Measurements from ENCODE around the gene SF3B2. TPM values are rescaled to one million over a fixed set of nuclear protein-coding genes. Genes with fewer than 3 reads are reported as not detected.
A peak's percentile ranks its signal among the peaks of the same experiment; 100 is the strongest.
"Not testable (repeated sequence)": the region's sequence is repeated elsewhere in the genome, so short reads cannot be mapped to it uniquely, and the experiment has no call there.

SF3B2 gene, protein sequence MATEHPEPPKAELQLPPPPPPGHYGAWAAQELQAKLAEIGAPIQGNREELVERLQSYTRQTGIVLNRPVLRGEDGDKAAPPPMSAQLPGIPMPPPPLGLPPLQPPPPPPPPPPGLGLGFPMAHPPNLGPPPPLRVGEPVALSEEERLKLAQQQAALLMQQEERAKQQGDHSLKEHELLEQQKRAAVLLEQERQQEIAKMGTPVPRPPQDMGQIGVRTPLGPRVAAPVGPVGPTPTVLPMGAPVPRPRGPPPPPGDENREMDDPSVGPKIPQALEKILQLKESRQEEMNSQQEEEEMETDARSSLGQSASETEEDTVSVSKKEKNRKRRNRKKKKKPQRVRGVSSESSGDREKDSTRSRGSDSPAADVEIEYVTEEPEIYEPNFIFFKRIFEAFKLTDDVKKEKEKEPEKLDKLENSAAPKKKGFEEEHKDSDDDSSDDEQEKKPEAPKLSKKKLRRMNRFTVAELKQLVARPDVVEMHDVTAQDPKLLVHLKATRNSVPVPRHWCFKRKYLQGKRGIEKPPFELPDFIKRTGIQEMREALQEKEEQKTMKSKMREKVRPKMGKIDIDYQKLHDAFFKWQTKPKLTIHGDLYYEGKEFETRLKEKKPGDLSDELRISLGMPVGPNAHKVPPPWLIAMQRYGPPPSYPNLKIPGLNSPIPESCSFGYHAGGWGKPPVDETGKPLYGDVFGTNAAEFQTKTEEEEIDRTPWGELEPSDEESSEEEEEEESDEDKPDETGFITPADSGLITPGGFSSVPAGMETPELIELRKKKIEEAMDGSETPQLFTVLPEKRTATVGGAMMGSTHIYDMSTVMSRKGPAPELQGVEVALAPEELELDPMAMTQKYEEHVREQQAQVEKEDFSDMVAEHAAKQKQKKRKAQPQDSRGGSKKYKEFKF
- 100 to 1,000 TPM in 11 of 12 donors, not detected in 1; 120 to 210 (median 134) TPM for polyA plus RNA-seq (ENCODE audit: insufficient read length in 12 of 12)
- long read RNA-seq, donor 1, transcript SF3B2-201 (22 exons, 2,903 nt) = major isoform, 9 of 93 reads
- long read RNA-seq, donor 1, partial matches to known transcripts = 80 of 93 reads
- long read RNA-seq, donor 1, other reads (novel, unspliced or antisense) = 0 of 93 reads
- long read RNA-seq, donor 2, transcript SF3B2-201 (22 exons, 2,903 nt) = major isoform, 8 of 47 reads
- long read RNA-seq, donor 2, partial matches to known transcripts = 35 of 47 reads
- long read RNA-seq, donor 2, other reads (novel, unspliced or antisense) = 0 of 47 reads
- long read RNA-seq, donor 3, partial matches to known transcripts = 7 of 14 reads
- long read RNA-seq, donor 3, other reads (novel, unspliced or antisense) = 0 of 14 reads
- long read RNA-seq, donor 4, partial matches to known transcripts = 19 of 26 reads
- long read RNA-seq, donor 4, other reads (novel, unspliced or antisense) = 0 of 26 reads
- long read RNA-seq, donor 5 = 0 reads
- long read RNA-seq, donor 6, partial matches to known transcripts = 15 of 22 reads
- long read RNA-seq, donor 6, other reads (novel, unspliced or antisense) = 0 of 22 reads
- long read RNA-seq, donor 7, partial matches to known transcripts = 18 of 27 reads
- long read RNA-seq, donor 7, other reads (novel, unspliced or antisense) = 0 of 27 reads
- long read RNA-seq, donor 8, transcript SF3B2-201 (22 exons, 2,903 nt) = major isoform, 14 of 76 reads
- long read RNA-seq, donor 8, partial matches to known transcripts = 48 of 76 reads
- long read RNA-seq, donor 8, other reads (novel, unspliced or antisense) = 10 of 76 reads
- long read RNA-seq, donor 9, partial matches to known transcripts = 31 of 33 reads
- long read RNA-seq, donor 9, other reads (novel, unspliced or antisense) = 0 of 33 reads
- long read RNA-seq, donor 10, transcript SF3B2-201 (22 exons, 2,903 nt) = major isoform, 9 of 37 reads
- long read RNA-seq, donor 10, partial matches to known transcripts = 25 of 37 reads
- long read RNA-seq, donor 10, other reads (novel, unspliced or antisense) = 0 of 37 reads
- long read RNA-seq, donor 11, transcript SF3B2-201 (22 exons, 2,903 nt) = major isoform, 6 of 52 reads
- long read RNA-seq, donor 11, partial matches to known transcripts = 41 of 52 reads
- long read RNA-seq, donor 11, other reads (novel, unspliced or antisense) = 0 of 52 reads

DNA sequence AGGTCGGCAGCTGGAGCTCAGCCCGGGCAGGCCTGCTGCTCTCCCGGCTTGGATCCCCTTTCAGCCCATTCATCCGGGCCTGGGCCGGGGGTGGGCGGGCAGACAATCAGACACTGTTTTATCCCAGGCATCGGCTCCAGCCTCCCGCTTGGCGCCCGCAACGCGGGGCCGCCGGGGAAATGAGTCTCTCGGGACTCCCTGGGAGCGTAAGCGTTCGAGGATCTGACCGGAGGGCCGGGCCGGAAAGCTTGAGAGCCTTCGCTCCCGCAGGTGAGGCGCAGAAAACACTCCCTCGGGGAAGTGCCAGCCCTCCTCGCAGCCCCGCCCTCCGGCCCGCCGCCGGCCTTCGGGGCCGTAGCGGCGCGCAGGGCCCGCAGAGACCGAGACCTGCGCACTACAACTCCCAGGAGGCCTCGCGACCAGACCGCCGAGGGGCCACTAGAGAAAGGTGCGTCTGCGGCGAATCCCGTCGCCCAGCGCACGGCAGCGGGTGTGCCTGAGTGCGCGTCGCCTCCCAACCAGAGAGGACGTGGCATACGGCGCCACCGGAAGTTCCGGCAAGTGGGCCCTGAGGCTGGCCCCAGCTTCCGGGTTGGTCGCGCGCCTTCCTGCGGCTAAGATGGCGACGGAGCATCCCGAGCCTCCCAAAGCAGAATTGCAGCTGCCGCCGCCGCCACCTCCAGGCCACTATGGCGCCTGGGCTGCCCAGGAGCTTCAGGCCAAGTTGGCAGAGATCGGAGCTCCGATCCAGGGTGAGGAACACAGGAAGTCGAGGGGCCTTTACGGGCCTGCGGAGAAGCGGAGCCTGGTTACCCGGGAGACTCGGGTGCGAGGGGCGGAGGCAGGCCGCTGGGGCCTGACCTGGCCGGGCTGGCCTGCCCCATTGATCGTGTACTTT is at the start of gene SF3B2:
TSS of gene SF3B2 (plus strand) at position 599 of the 898 bp plus-strand sequence. CDS start at position 620, 21 bp downstream.
- peak; percentile 97 for DNase-seq

DNA sequence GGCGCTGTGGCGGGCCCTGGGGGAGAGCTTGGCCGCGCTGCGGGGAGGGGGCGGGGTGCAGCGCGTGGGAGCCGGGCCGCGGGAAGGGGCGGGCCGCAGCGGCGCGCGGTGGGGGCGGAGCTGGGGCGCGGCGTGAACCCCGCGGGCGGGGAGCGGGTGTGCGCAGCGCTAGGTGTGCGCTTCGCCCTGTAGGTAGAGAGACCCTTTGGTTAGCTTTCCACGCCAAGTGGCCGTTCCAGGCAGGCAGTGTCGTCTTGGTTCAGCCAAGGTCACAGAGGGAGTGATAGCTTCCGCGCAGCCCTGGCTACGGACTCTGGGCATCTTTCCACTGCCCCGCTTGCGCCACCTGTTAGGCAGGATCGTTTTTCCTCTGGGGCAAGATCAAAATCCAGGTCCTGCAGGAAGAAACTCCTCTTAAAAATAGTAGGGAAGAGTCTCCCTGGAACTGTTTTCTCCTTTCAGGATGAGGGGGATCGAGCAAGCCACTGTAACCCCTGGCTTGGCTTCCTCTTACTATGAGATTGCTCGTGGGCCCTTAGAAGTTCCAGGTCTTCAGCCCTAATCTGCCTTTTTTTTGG is 49.4 kb upstream of the SF3B2 start:
- no peak for DNase-seq

DNA sequence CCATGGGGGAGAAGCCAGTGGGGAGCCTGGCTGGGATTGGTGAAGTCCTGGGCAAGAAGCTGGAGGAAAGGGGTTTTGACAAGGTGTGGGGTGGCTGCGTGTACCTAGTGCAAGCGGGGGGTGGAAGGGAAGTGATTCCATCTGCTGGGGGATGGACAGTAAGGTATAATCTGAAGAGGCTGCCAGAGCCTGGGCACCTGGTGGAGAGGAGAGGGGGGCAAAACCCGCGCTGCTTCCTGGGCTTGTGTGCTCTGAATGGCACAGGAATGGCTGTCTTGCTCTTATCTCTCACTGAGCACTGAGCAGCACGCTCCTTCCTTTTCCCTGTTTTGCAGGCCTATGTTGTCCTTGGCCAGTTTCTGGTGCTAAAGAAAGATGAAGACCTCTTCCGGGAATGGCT is 48.9 kb upstream of the SF3B2 start:
- no peak for DNase-seq

DNA sequence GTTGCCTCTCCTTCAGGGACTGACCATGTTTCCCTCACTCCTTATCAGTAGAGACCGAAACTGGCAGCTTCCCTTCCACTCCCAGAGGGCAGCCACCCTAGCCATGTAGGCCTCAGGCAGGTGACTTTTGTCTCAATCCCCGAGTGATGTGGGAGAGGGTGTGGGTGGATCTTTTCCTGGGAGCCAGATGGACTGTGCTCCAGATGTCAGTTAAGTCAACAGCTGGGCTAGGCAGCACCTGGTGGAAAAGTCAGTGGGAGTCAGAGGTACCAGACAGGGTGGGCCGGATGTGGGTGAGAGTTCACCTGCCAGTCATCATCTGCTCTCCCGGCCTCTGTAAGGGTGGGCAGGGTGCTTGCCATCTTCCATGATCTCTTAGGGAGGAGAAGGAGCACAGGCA is 48.0 kb upstream of the SF3B2 start:
- no peak for DNase-seq

DNA sequence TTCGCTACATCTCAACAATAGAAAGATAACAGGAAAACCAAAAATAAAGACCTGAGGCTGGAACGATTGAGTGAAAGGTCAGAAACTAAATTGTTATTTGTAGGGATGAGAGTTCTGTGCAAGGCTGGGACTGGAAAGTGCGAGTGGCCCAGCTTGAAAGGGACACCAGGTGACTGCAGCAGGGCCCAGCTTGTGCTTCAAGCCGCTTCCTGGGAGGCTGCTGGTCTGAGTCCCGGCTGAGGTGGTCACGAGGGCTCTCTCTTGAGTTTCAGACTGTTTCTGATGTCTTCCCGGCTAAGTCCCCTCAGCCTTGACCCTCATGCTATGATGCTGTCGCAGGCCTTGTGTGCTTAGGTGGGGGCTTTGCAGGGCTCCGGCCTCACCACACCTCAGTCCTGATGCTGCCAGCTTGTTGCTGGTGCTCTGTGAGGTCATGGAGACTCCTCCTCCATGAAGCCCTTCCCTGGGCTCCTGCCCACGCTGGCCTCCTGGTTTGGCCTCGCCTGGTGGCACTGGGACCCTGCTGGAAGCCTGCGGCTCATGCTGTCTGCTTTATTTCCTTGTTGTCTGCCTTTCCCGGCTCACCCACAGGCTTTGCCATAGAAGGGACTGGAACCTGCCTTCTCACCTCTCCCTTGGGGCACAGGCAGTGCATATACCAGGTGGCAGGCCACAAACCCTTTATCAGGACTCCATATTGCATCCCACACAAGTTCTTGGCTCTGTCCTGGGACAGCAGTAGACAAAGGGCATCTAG is 45.9 kb upstream of the SF3B2 start:
- no peak for DNase-seq

DNA sequence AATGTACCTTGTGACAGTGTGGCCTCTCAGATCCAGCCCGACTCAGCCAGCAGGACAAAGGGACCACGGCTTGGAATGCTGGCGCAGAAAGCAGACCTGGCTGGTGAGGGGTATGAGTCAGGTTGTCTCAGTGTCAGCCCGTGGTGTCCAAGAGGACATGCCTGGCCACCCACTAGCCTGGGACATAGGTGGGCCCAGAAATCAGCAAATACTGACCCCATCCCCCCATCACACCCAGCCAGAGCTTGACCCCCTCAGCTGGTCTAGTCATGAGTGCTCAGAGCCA is 45.3 kb upstream of the SF3B2 start:
- DNase-seq = no peak

DNA sequence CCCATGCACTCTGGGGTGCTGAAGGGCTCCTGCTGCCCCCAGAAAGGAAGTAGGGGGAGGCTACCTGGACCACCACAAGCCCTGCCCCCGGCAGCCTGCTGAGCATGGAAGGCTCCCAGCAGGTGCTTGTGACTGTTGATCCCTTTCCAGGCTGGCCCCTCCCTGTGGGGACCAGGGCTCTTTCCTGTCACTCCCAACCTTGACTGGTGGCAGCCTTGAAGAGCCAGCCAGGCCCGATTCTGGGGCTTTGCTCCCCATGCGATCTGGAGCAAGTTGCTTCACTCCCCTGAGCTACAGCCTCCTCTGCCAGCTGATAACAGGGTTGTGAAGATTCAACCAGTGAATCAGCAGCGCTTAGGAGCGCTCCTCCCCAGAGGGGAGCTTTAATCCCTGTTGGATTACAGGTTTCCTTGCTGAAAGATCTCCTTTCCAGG is 44.9 kb upstream of the SF3B2 start:
- DNase-seq = no peak

DNA sequence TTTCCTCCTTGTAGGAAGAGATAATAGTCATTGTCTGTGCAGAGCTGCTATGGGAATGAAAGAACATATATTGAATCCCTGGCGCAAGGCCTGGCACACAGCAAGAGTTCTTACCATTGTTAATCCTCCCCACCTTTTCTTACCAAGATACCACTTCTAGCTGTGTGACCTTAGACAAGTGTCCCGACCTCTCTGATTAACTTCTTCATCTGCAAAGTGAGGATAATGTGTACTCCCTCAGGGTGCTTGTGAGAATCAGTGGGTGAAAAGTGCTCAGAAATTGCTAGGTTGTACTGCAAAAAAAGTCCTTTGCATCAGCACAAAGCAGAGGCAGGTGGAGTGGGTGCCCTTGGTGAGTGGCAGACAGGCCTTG is 44.1 kb upstream of the SF3B2 start:
- DNase-seq = no peak

DNA sequence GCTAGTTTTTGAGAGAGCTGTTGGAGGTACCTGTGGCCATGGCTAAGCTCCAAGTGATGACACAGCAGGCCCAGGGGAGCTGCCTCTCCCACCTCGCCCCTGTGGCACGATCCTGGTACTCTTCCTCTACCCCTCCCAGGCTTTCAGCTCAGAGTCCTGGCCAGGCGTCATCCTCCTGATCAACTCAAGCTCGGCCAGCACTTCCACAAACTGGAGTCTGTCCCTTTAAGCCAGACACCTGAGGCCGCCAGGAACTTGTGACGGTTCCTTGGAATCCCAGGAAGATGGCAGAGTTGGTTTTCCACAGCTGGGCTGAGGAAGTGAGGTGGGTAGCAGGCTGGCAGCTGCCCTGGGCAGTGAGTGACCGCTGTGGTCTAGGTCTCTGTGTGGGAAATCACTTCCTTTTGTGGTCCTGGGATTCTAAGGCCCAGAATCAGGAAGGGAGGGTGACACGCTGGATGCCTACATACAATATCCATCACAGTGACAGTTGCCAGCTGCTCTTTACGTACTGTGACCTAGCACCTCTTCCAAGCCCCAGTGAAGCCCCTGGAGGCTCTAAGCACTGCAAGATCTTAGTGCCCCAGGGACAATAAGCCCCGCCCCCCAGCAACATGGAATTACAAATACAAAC is 43.6 kb upstream of the SF3B2 start:
- DNase-seq = no peak

DNA sequence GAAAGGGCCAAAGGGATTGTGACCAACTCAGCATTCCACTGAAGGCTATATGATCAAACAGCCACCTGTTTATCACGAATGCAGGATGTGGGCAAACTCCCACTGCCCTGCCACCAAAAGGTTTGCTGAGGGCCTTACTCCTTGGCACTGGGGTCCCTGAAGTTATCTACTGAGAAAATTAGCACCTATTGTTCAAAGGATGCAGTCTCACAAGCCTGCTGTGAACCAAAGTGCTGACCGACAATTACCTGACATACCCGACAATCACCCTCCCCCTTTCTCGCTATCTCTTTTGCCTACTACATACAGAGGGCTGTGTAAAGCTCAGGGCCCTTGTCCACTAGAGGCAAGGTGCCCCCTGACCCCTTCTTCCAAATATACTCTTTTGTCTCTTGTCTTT is 42.1 kb upstream of the SF3B2 start:
- not testable (repeated sequence) for DNase-seq

DNA sequence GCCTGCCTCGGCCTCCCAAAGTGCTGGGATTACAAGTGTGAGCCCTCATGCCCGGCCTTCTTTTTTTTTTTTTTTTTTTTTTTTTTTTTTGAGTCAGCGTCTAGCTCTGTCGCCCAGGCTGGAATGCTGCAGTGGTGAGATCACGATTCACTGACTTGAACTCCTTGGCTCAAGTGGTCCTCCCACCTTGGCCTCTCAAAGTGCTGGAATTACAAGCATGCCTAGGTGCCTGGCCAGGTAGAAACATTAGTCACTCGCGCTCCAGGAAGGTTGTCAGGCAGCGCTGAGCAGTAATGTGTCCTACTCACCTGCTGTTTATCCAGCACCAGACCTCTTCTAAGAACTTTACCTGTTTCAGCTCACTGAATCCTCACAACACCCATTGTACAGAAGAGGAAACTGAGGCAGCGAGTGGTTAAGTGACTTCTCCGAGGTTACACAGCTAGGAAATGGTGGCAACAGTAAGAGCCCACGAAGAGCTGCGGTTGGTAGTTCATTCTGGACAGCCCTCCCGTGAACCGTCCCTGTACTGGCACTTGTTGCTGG is 40.9 kb upstream of the SF3B2 start:
- DNase-seq = no peak

DNA sequence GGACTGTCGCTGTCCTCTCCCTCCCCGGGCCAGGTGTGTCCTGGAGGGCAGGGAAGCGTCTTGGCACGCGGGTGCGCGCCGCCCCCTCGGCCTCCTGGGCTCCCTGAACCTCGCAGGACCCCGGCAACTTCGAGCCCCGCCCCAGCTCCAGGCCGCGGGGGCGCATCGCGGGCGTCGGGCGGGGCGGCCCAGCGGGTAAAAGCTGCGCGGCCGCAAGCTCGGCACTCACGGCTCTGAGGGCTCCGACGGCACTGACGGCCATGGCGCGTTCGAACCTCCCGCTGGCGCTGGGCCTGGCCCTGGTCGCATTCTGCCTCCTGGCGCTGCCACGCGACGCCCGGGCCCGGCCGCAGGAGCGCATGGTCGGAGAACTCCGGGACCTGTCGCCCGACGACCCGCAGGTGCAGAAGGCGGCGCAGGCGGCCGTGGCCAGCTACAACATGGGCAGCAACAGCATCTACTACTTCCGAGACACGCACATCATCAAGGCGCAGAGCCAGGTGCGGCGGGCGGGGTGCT is 40.3 kb upstream of the SF3B2 start, which contains the start of gene CST6:
TSS of gene CST6 (plus strand) at position 224 of the 519 bp plus-strand sequence. CDS start at position 261, 37 bp downstream.
- DNase-seq = no peak

DNA sequence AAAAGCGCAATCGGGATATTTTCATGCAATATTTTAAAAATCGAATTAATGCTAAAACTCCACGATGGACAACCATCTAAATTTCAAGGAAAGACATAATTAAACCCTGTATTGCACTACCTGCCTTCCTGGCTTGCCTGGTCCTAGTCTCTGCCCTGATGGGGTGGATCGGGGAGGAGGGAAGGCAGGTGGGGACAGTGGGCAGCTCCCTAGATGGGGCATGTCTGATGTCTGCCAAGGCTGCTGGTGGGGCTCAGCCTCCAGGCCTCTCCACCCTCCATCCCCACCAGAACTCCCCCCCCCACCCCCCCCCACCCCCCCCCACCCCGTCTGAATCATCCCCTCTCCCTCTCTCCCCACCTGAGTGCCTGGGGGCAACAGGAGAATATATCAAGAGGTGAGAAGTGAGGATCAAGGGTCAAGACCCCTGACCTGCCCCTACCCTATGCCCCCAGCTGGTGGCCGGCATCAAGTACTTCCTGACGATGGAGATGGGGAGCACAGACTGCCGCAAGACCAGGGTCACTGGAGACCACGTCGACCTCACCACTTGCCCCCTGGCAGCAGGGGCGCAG is 39.7 kb upstream of the SF3B2 start:
- DNase-seq = no peak

DNA sequence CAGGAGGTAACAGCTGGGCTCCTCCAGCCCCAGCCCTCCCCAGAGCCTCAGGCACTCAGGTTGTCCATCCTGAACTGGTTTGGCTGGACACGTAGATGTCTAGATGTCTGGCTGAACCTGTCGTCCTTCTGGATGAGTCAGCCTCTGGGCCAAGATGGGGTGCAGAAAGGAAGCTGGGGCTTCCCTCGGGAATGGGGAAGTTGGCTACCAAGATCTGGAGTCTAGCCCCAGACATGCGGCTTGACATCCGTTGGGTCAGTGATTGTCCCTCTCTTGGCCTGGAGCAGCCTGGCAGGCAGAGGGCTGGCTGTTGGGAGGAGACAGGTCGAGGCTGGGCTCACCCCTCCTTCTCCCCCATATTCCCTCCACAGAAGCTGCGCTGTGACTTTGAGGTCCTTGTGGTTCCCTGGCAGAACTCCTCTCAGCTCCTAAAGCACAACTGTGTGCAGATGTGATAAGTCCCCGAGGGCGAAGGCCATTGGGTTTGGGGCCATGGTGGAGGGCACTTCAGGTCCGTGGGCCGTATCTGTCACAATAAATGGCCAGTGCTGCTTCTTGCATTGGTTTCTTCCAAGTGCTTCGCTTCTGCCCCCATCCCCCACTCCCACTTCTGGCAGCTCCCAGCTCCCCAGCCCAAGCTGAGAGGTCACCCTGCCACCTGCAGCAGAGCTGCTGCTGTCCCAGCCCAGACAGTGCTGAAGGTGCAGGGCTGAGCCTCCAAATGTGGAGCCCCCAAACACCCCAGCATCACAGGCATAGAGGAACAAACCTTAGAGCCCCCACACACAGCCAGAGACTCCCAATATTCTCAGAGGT is 39.0 kb upstream of the SF3B2 start:
- no peak for DNase-seq

DNA sequence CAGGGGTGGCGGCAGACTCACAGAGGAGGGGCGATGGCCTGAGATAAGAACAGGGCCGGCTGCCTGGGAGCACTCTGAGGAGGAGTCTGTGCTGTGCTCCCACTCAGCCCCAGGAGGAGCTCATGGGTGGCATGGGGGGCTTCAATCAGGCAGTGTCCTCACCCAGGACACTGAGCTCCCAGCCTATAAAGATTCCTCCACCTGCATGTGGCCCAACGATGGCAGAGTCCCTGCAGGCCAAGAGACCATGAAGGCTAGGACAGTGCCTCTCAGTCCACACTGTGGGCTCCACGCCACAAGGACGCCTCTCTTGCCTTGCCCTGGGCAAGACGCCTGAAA is 38.4 kb upstream of the SF3B2 start:
- no peak for DNase-seq

All from muscle of arm (tissue), 14 donors.